ENCODE results near the gene KIAA0513. TPM values are rescaled to one million over a fixed set of nuclear protein-coding genes. Genes with fewer than 3 reads are reported as not detected.

KIAA0513 gene
- total and polyA plus RNA-seq, 2 donors (not counting 3 experiments of a cell fraction or from before 2014, with no cell fraction given), result 1.8 to 4.3 TPM

DNA sequence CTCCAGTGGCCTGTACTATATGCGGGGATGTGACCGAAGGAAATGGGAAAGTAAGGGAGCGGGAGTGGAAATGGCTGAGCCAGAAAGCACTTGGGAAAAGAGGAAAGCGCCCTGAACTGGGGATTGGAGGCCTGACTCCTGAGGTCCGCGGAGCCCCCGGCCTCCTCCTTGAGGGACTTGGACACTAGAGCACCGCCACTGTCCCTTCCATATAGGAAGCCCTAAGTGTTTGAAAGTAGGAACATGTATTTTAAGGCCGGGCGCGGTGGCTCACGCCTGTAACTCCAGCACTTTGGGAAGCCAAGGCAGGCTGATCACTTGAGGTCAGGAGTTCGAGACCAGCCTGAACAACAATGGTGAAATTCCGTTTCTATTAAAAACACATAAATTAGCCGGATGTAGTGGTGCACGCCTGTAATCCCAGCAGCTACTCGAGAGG is 15.7 kb upstream of the KIAA0513 start:
- TF ChIP-seq POLR2A (IDR thresholded peaks at IDR 0.05; ENCODE audit: low read depth, low read length), result no peak
- no peak for TF ChIP-seq EZH2 (IDR thresholded peaks at IDR 0.05; ENCODE audit: borderline replicate concordance, low read depth, low read length, severe bottlenecking)
- TF ChIP-seq GATA2 (IDR thresholded peaks at IDR 0.05; ENCODE audit: insufficient read depth, insufficient read length, low read depth, low read length), result no peak
- no peak for TF ChIP-seq MAX (IDR thresholded peaks at IDR 0.05; ENCODE audit: insufficient read depth, insufficient read length)
- no peak for TF ChIP-seq POLR2AphosphoS5 (IDR thresholded peaks at IDR 0.05; ENCODE audit: insufficient read depth, low read depth, low read length)
- no peak for TF ChIP-seq MYC (IDR thresholded peaks at IDR 0.05; ENCODE audit: low read depth, low read length)
- TF ChIP-seq JUN (IDR thresholded peaks at IDR 0.05; ENCODE audit: borderline replicate concordance, insufficient read depth, insufficient read length, low read depth), result no peak
- TF ChIP-seq, protein P1, sequence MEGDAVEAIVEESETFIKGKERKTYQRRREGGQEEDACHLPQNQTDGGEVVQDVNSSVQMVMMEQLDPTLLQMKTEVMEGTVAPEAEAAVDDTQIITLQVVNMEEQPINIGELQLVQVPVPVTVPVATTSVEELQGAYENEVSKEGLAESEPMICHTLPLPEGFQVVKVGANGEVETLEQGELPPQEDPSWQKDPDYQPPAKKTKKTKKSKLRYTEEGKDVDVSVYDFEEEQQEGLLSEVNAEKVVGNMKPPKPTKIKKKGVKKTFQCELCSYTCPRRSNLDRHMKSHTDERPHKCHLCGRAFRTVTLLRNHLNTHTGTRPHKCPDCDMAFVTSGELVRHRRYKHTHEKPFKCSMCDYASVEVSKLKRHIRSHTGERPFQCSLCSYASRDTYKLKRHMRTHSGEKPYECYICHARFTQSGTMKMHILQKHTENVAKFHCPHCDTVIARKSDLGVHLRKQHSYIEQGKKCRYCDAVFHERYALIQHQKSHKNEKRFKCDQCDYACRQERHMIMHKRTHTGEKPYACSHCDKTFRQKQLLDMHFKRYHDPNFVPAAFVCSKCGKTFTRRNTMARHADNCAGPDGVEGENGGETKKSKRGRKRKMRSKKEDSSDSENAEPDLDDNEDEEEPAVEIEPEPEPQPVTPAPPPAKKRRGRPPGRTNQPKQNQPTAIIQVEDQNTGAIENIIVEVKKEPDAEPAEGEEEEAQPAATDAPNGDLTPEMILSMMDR (IDR thresholded peaks at IDR 0.05; ENCODE audit: extremely low read depth in 1 of 2, insufficient read depth in 1 of 2, low read depth in 1 of 2, low read length in 2 of 2), result no peak
- no peak for TF ChIP-seq FOS (IDR thresholded peaks at IDR 0.05; ENCODE audit: borderline replicate concordance, insufficient read depth, low read length)
- dilution Hi-C loops (cut with MboI; ENCODE audit: extremely low pct_ligation_motif_present, low sequenced_read_pairs), result no loop called here
- Histone ChIP-seq H2AFZ (ENCODE audit: low read depth, low read length) (peak overlapping the region; percentile 85), H3K9ac (replicated peaks; ENCODE audit: extremely low read depth, insufficient read depth, low read length) (peak overlapping the region; percentile 92), H3K4me2 (ENCODE audit: insufficient read depth, low read length) (peak overlapping the region; percentile 78), H3K4me3 (replicated peaks in 1 of 3; ENCODE audit: insufficient read depth in 1 of 3, low read depth in 1 of 3, low read length in 3 of 3) (peak overlapping the region; percentile 59 to 91 (median 74)), H3K27ac (ENCODE audit: insufficient read depth, low read depth, low read length) (peak overlapping the region; percentile 97), H3K36me3 (ENCODE audit: control insufficient read depth in 2 of 2, extremely low read depth in 1 of 2, insufficient read depth in 2 of 2, low read length in 2 of 2) (no peaks in the 10 kb centered on the region), H3K27me3 (ENCODE audit: control insufficient read depth in 2 of 2, insufficient read depth in 2 of 2, low read length in 2 of 2) (no peaks in the 10 kb centered on the region), H3K9me3 (replicated peaks; ENCODE audit: control insufficient read depth, insufficient read depth, low read length) (no peaks in the 10 kb centered on the region), H3K79me2 (ENCODE audit: control insufficient read depth, insufficient read depth, low read length) (peaks cover 31% of the 10 kb centered on the region), H3K4me1 (ENCODE audit: control insufficient read depth, extremely low read depth, insufficient read depth, low read length) (peaks cover 11% of the 10 kb centered on the region), H3K9me1 (replicated peaks; ENCODE audit: control insufficient read depth, extremely low read depth, insufficient read depth, low read length) (no peaks in the 10 kb centered on the region), H4K20me1 (replicated peaks; ENCODE audit: control insufficient read depth, extremely low read depth, insufficient read depth, low read length) (no peaks in the 10 kb centered on the region)
- DNase-seq (ENCODE audit: low read depth, low spot score) (no peak), FAIRE-seq (peak; percentile 37)
- CTCF ChIA-PET, result interaction anchor here (0.5 to 4.6 kb wide), 9 partner anchors 16 to 564 kb away, joined by 3 to 38 read pairs (median 4); no protein-coding TSS in a partner anchor
- POLR2A ChIA-PET, result interaction anchor here (0.5 kb wide), 1 partner anchor 300 kb away, joined by 4 read pairs; no protein-coding TSS in a partner anchor
- TSS peak; percentile 100 for BruUV-seq (replicated peaks)
- intact Hi-C loops (cut with micrococcal nuclease), result loop anchor here (1.0 kb wide), 1 partner anchor 15 kb away; the partner anchor contains the start of gene KIAA0513

Data from endothelial cell of umbilical vein (primary cell).